HG02885 (cell line): Measurements from ENCODE around the gene PLEKHG1.

Source experiments
- ATAC-seq: cut with Tn5 transposase; IDR thresholded peaks from one replicate; pipeline ENCODE4 v1.9.1; 2021; ENCODE audit warnings: mild to moderate bottlenecking; ENCODE audit not compliant: unreplicated experiment, poor library complexity

The PLEKHG1 gene

GRCh38 chr6:150599199-150600009, at the start of gene PLEKHG1:
Gene PLEKHG1, plus strand, starts transcription at chr6:150599885. Its CDS starts 133,797 bp downstream, at chr6:150733682.
- ATAC-seq: peak; percentile 83

- ATAC-seq: no peak
These were observed 49.4 kb upstream of the PLEKHG1 start for GRCh38 chr6:150550244-150550643.

GRCh38 chr6:150557043-150557599, 42.6 kb upstream of the PLEKHG1 start:
- no peak for ATAC-seq

DNA sequence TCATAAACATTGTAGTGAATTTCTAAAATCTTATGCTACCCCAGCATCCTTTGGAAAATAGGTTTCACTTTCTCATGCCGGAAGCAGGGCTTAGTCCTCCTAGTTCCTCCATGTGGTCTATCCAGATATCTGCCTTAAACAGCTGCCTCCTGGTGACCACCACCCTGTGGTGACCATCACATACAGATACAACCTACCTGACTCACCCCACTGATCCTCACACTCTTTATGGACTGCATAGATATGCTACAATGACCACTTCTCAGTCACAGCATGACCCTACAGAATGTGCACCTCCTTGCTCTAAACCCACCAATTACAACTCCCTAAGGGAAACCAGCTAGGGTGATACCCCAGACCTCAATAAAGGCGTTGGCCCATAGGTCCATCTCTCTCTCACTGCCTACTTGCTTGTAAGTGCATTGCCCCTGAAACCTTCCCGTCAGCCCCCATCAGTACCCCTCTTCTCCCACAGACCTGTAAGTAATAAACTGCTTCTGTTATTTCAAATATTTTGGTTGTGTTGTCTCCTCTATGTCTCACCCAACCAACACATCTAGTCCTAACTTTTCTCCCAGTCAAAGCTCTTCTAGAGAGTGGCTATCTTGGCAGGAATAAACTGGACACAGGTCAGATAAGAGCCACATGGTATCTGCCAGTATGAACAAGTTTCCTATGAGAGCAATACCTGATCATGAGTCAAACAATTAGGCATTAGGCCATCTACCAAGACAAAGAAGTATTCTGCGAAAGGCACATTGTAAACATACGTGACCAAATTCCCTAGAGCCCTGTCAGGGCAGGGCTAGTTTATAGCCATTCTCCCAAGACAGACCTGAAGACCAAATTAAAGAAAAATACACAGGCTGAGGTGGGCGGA, 39.4 kb upstream of the PLEKHG1 start:
- ATAC-seq: no peak

DNA sequence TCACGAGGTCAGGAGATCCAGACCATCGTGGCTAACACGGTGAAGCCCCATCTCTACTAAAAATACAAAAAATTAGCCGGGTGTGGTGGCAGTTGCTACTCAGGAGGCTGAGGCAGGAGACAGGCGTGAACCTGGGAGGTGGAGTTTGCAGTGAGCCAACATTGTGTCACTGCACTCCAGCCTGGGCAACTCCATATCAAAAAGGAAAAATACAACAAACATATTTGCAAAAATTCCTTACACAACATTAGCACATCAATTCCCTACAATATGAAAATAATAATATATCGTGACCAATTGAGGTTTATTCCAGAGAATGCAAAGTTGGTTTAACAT, 38.8 kb upstream of the PLEKHG1 start:
- no peak for ATAC-seq

GRCh38 chr6:150565945-150566344, 33.7 kb upstream of the PLEKHG1 start:
- ATAC-seq: no peak

GRCh38 chr6:150566486-150566885, 33.2 kb upstream of the PLEKHG1 start:
- no peak for ATAC-seq

- no peak for ATAC-seq
These were observed 32.3 kb upstream of the PLEKHG1 start for GRCh38 chr6:150567380-150567779.

- ATAC-seq: no peak
These were observed 31.8 kb upstream of the PLEKHG1 start for GRCh38 chr6:150567823-150568383.

DNA sequence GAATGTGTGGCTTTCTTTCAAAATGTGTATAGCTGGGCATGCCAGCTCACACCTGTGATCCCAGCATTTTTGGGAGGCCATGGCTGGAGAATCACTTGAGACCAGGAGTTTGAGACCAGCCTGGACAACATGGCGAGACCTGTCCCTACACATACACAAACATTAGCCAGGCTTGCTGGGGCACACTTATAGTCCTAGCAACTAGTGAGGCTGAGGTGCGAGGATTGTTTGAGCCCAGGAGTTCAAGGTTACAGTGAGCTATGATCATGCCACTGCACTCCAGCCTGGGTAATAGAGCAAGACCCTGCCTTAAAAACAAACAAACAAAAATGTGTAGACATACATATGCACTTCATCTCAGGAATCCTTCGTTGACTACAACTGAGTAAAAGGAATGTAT, 31.1 kb upstream of the PLEKHG1 start:
- no peak for ATAC-seq

DNA sequence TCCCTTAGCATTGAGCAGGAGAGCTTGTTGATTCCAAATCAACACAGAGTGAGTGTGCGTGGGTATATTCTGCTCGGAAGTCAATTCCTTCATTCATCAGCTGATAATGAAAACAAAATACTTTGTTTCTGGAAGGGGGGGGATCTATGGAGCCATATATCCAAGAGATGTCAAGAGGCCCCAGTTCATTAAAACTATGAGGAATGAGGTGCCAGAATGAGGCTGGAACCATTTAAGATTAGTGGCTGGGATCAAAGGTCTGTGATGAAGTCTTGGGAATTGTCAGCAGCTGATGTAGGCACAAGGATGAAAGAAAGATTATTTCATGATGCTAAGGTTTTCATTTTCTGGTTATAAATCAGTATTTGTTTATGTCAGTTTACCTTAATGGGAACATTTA, 30.5 kb upstream of the PLEKHG1 start:
- ATAC-seq: no peak

- no peak for ATAC-seq
These were observed 26.5 kb upstream of the PLEKHG1 start for GRCh38 chr6:150573041-150573681.

DNA sequence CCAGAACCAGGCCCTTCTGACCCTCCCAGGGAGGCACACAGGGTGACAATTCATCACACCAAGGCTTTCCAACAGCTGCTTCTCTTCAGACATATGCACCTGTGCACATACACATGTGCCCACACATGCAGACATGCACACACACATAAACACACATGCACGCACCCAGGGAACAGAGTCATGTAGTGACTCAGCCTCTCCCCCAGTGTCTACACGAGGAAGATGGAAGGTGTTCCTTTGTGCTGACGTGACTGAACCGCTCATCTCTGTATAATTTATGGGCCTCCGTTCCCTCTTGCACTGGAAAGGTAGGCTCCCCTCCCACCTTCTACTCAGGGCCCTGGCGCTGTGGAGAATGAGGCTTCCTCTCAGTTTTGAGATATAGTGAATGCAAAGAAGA, 23.8 kb upstream of the PLEKHG1 start:
- ATAC-seq: no peak

DNA sequence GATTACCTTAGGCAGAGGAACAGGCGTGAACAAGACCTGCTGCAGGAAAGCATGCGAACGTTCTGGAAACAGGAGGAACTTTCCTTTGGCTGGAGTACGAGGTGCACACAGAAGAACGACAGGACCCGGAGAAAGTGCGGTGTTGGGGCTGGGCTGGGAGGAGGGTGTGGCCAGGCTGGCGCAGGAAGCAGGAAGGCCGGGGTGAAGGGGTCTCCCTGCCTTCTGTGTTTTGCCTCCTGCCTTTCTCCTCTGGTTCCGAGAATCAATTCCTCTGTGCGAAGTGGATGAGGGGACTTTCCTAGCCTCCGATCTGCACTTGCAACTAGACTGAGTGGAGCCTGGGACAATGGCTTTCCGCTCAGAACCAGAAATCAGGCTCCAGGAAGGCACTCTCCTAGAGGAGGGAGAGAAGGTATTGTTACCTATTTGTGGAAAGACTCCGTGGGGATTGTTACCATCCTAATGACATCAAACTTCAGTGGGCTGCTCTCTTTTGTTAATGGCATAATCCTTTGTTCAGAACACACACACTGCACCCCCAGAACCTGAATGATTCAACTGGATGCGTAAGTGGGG, 22.9 kb upstream of the PLEKHG1 start:
- no peak for ATAC-seq

DNA sequence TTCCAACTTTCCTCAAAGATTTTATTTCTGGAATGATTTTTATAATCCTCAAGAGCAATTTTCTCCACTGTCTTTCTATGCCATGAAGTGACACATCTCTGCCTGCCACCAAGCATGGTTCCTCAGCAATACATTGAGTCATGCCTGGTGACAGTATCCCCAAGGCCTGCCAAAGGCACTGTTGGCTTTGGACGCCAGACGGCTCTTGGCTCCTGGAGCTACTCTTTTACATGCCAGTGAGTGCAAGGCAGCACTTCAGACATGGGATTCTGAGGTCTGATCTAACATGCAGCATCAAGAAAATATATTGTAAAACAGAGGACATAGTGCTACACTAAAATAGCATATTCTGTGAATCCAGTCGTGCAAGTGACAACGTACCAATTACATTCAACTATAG, 20.1 kb upstream of the PLEKHG1 start:
- no peak for ATAC-seq

DNA sequence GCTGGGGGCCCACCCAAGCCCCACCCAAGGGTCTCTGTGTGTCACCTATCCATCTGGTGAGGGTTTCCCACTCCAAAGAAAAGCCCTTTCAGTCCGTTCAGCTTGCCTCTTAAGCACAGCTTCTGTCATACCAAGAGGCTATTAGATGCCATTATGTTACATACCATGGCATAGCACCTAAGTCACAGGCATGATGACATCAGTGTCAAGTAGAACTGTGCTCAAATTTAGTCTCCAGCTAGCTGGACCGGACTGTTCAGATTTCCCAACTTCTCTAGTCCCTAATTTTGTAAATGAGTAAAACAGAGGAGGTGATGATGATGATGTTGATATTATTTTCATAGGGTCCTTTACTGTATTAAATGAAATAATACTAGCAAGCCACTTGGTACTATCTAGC, 19.2 kb upstream of the PLEKHG1 start:
- ATAC-seq: no peak

DNA sequence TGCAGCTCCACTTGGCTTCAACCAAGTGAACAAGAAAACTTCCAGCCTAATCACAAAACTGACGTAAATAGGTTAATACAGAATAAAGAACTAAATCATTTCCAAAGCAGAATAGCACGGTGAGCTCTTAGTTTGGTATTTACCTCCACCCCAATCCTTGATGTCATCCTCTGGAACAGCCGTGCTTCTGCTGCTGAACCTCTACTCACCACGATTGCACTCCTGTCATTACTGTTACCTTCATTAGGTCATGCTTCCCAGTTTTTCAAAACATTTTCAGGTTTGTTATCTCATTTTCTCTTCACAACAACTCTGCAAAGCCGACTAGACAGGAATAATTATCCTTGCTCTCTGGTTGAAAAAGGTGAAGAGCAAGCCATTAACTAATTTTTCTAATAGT, 15.6 kb upstream of the PLEKHG1 start:
- no peak for ATAC-seq

- ATAC-seq: no peak
These were observed 15.1 kb upstream of the PLEKHG1 start for GRCh38 chr6:150584596-150584995.

DNA sequence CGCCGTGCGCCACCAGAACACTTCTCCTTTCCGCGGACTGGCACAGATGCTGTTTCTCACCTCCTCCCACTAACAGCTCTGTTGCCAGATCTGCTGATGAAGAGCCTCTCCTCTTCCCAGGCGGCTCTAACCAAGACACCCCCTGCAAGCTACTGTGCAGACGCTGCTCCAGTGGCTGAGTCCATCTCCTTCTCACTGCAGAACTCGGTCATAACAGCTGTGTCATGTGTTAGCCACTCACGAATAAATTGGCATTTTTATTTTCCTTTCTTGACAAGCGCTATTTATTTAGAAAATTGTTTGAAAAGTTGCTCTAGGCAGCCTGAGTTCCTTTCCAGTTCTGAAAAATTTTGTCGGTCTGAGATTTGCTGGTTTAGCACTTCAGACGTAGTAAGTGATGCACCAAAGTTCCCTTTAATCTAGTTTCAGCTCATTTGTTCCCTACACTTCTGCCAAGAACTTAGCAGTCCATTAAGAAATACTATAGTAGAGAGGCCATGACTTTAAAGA, 12.8 kb upstream of the PLEKHG1 start:
- ATAC-seq: no peak

- no peak for ATAC-seq
These were observed 12.0 kb upstream of the PLEKHG1 start for GRCh38 chr6:150587637-150588036.
